Measurements from ENCODE around the gene PSMB10. TPM values are rescaled to one million over a fixed set of nuclear protein-coding genes. Genes with fewer than 3 reads are reported as not detected.

PSMB10 gene
- polyA plus RNA-seq (2013, experiment 1 of 2): 9.9 TPM
- polyA plus RNA-seq (2013, experiment 2 of 2): 10.6 TPM

GRCh38 chr16:67936124-67936879 lies at the start of gene PSMB10:
PSMB10 (minus strand) TSS chr16:67936850; CDS start chr16:67936749, 101 bp downstream.
- H3K23ac ChIP-seq (ENCODE audit: low read depth, low read length, poor library complexity): peak within 1 kb of the TSS; percentile 100
- H4K8ac ChIP-seq (ENCODE audit: low read depth, low read length): no peak within 1 kb of the TSS
- peak within 1 kb of the TSS; percentile 28 for H2BK120ac ChIP-seq (ENCODE audit: low read depth, low read length)
- H3K27ac ChIP-seq (replicated peaks; ENCODE audit: low read length): peak within 1 kb of the TSS; percentile 60
- H3K14ac ChIP-seq (ENCODE audit: low read length): peak within 1 kb of the TSS; percentile 96
- H3K18ac ChIP-seq (ENCODE audit: low read length): peak within 1 kb of the TSS; percentile 100
- no peak within 1 kb of the TSS for H3K4ac ChIP-seq (ENCODE audit: low read length)
- peak within 1 kb of the TSS; percentile 98 for H3K4me2 ChIP-seq (ENCODE audit: insufficient read depth, low read length, poor library complexity, severe bottlenecking)
- DNase-seq (ENCODE audit: low spot score): peak; percentile 37
- peak within 1 kb of the TSS; percentile 100 for H3K9ac ChIP-seq (ENCODE audit: low read depth, low read length, poor library complexity)
- WGBS, 2 donors (ENCODE audit: extremely low coverage in 2 of 2, insufficient read length in 2 of 2, insufficient replicate concordance in 1 of 2): no CpG with 5 or more reads among the region's 54 CpGs
- peak within 1 kb of the TSS; percentile 88 to 97 for H3K4me3 ChIP-seq (ENCODE audit: low read length in 2 of 2)
- peaks cover 11 to 17% of the 10 kb centered on the region in 2 donors for H3K4me1 ChIP-seq (ENCODE audit: control insufficient read depth in 2 of 2, insufficient read depth in 1 of 2, low read depth in 1 of 2, low read length in 2 of 2)
- H2BK5ac ChIP-seq (ENCODE audit: low read length): peak within 1 kb of the TSS; percentile 94
- peaks cover 6% of the 10 kb centered on the region for H3K79me1 ChIP-seq (ENCODE audit: low read depth, low read length)
- H3K9me3 ChIP-seq (replicated peaks in 1 of 2; ENCODE audit: control insufficient read depth in 2 of 2, insufficient read depth in 1 of 2, low read depth in 1 of 2, low read length in 2 of 2): no peaks in the 10 kb centered on the region
- peak within 1 kb of the TSS; percentile 99 for H2BK15ac ChIP-seq (ENCODE audit: low read length)
- peaks cover 10 to 24% of the 10 kb centered on the region in 2 donors for H3K36me3 ChIP-seq (replicated peaks in 1 of 2; ENCODE audit: control insufficient read depth in 2 of 2, insufficient read depth in 2 of 2, low read length in 2 of 2)
- peak within 1 kb of the TSS; percentile 88 for H2AK5ac ChIP-seq (ENCODE audit: low read depth, low read length)
- H4K91ac ChIP-seq (ENCODE audit: low read depth, low read length, poor library complexity): no peak within 1 kb of the TSS
- peak within 1 kb of the TSS; percentile 97 for H2AFZ ChIP-seq (ENCODE audit: low read length)
- H2BK12ac ChIP-seq (ENCODE audit: low read length): peak within 1 kb of the TSS; percentile 93
- H3K27me3 ChIP-seq (ENCODE audit: control insufficient read depth in 3 of 3, insufficient read depth in 3 of 3, low read depth in 1 of 3, low read length in 3 of 3): peaks cover 0 to 4% (median 0%) of the 10 kb centered on the region in 3 experiments

GRCh38 chr16:67982011-67982696 lies 45.5 kb upstream of the PSMB10 start:
- H3K4ac ChIP-seq (ENCODE audit: low read length): no peak overlapping the region
- no peak overlapping the region for H2AK5ac ChIP-seq (ENCODE audit: low read depth, low read length)
- H3K36me3 ChIP-seq (replicated peaks in 1 of 2; ENCODE audit: control insufficient read depth in 2 of 2, insufficient read depth in 2 of 2, low read length in 2 of 2): no peaks in the 10 kb centered on the region
- WGBS, 2 donors (ENCODE audit: extremely low coverage in 2 of 2, insufficient read length in 2 of 2, insufficient replicate concordance in 1 of 2): no CpG with 5 or more reads among the region's 49 CpGs
- H4K91ac ChIP-seq (ENCODE audit: low read depth, low read length, poor library complexity): no peak overlapping the region
- no peak overlapping the region for H3K18ac ChIP-seq (ENCODE audit: low read length)
- no peak overlapping the region for H3K4me3 ChIP-seq (ENCODE audit: low read length in 2 of 2)
- H3K9ac ChIP-seq (ENCODE audit: low read depth, low read length, poor library complexity): no peak overlapping the region
- no peak for DNase-seq (ENCODE audit: low spot score)
- no peak overlapping the region for H2BK5ac ChIP-seq (ENCODE audit: low read length)
- peaks cover 0 to under 1% (median 0%) of the 10 kb centered on the region in 3 experiments for H3K27me3 ChIP-seq (ENCODE audit: control insufficient read depth in 3 of 3, insufficient read depth in 3 of 3, low read depth in 1 of 3, low read length in 3 of 3)
- no peak overlapping the region for H2AFZ ChIP-seq (ENCODE audit: low read length)
- H3K4me2 ChIP-seq (ENCODE audit: insufficient read depth, low read length, poor library complexity, severe bottlenecking): no peak overlapping the region
- no peaks in the 10 kb centered on the region for H3K79me1 ChIP-seq (ENCODE audit: low read depth, low read length)
- peaks cover 0 to 4% of the 10 kb centered on the region in 2 donors for H3K9me3 ChIP-seq (replicated peaks in 1 of 2; ENCODE audit: control insufficient read depth in 2 of 2, insufficient read depth in 1 of 2, low read depth in 1 of 2, low read length in 2 of 2)
- no peak overlapping the region for H2BK12ac ChIP-seq (ENCODE audit: low read length)
- H2BK15ac ChIP-seq (ENCODE audit: low read length): no peak overlapping the region
- no peak overlapping the region for H3K14ac ChIP-seq (ENCODE audit: low read length)
- no peak overlapping the region for H4K8ac ChIP-seq (ENCODE audit: low read depth, low read length)
- no peak overlapping the region for H3K27ac ChIP-seq (replicated peaks; ENCODE audit: low read length)
- H3K23ac ChIP-seq (ENCODE audit: low read depth, low read length, poor library complexity): no peak overlapping the region
- H2BK120ac ChIP-seq (ENCODE audit: low read depth, low read length): no peak overlapping the region
- H3K4me1 ChIP-seq (ENCODE audit: control insufficient read depth in 2 of 2, insufficient read depth in 1 of 2, low read depth in 1 of 2, low read length in 2 of 2): peaks cover 0 to 4% of the 10 kb centered on the region in 2 donors

GRCh38 chr16:67979955-67980678 lies 43.5 kb upstream of the PSMB10 start, which contains the start of gene DPEP3:
DPEP3 (minus strand) TSS chr16:67980499; CDS start chr16:67980380, 119 bp downstream.
- no peak within 1 kb of the TSS for H3K9ac ChIP-seq (ENCODE audit: low read depth, low read length, poor library complexity)
- peak within 1 kb of the TSS; percentile 33 for H2BK5ac ChIP-seq (ENCODE audit: low read length)
- H3K27ac ChIP-seq (replicated peaks; ENCODE audit: low read length): no peak within 1 kb of the TSS
- H3K14ac ChIP-seq (ENCODE audit: low read length): peak within 1 kb of the TSS; percentile 38
- H2BK12ac ChIP-seq (ENCODE audit: low read length): no peak within 1 kb of the TSS
- H4K91ac ChIP-seq (ENCODE audit: low read depth, low read length, poor library complexity): no peak within 1 kb of the TSS
- peaks cover 0 to 9% (median 0%) of the 10 kb centered on the region in 3 experiments for H3K27me3 ChIP-seq (ENCODE audit: control insufficient read depth in 3 of 3, insufficient read depth in 3 of 3, low read depth in 1 of 3, low read length in 3 of 3)
- no peaks in the 10 kb centered on the region for H3K79me1 ChIP-seq (ENCODE audit: low read depth, low read length)
- H2AFZ ChIP-seq (ENCODE audit: low read length): no peak within 1 kb of the TSS
- peak within 1 kb of the TSS; percentile 85 for H3K18ac ChIP-seq (ENCODE audit: low read length)
- no peak within 1 kb of the TSS for H3K4me3 ChIP-seq (ENCODE audit: low read length in 2 of 2)
- peaks cover 0 to 4% of the 10 kb centered on the region in 2 donors for H3K4me1 ChIP-seq (ENCODE audit: control insufficient read depth in 2 of 2, insufficient read depth in 1 of 2, low read depth in 1 of 2, low read length in 2 of 2)
- H3K36me3 ChIP-seq (replicated peaks in 1 of 2; ENCODE audit: control insufficient read depth in 2 of 2, insufficient read depth in 2 of 2, low read length in 2 of 2): no peaks in the 10 kb centered on the region
- H2BK15ac ChIP-seq (ENCODE audit: low read length): peak within 1 kb of the TSS; percentile 55
- H3K9me3 ChIP-seq (replicated peaks in 1 of 2; ENCODE audit: control insufficient read depth in 2 of 2, insufficient read depth in 1 of 2, low read depth in 1 of 2, low read length in 2 of 2): peaks cover 0 to 4% of the 10 kb centered on the region in 2 donors
- H3K4ac ChIP-seq (ENCODE audit: low read length): peak within 1 kb of the TSS; percentile 97
- H2AK5ac ChIP-seq (ENCODE audit: low read depth, low read length): peak within 1 kb of the TSS; percentile 88
- H3K4me2 ChIP-seq (ENCODE audit: insufficient read depth, low read length, poor library complexity, severe bottlenecking): no peak within 1 kb of the TSS
- DNase-seq (ENCODE audit: low spot score): no peak
- peak within 1 kb of the TSS; percentile 68 for H3K23ac ChIP-seq (ENCODE audit: low read depth, low read length, poor library complexity)
- H2BK120ac ChIP-seq (ENCODE audit: low read depth, low read length): peak within 1 kb of the TSS; percentile 81
- WGBS, 2 donors (ENCODE audit: extremely low coverage in 2 of 2, insufficient read length in 2 of 2, insufficient replicate concordance in 1 of 2): no CpG with 5 or more reads among the region's 62 CpGs
- H4K8ac ChIP-seq (ENCODE audit: low read depth, low read length): no peak within 1 kb of the TSS

Measured in neuronal stem cell (in vitro differentiated cells).